Measurements from ENCODE around the gene PHLDB2. TPM values are rescaled to one million over a fixed set of nuclear protein-coding genes. Genes with fewer than 3 reads are reported as not detected.
A peak's percentile ranks its signal among the peaks of the same experiment; 100 is the strongest.

PHLDB2 gene
- total RNA-seq, 1 experiment from 2014 or later = 39.6 TPM

DNA sequence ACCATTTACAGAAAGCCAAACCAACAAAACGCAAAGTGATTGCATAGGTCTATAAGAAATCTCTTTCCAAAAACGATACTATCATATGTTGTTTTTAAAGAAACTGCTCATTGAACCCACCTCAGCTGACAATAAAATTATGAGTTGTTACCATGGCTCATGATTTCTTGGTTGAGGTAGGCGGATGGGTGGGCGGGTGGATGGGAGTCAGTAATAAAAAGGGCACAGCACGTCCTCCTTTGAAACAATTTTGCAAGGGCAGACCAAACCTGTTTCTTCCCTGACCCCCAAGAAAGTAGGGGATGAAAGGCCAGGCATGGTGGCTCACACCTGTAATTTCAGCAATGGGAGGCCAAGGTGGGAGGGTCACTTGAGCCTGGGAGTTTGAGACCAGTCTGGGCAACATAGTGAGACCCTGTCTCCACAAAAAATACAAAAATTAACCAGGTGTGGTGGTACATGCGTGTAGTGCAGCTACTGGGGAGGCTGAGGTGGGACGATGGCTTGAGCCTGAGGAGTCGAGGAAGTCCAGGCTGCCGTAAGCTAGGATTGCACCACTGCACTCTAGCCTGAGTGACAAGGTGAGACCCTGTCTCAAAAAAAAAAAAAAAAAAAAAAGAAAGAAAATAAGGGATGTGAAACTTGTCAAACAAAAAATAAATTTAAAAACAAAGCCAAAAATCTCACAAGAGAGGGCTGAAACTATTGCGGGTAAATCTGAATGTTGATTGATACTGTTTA lies 121.8 kb downstream of the PHLDB2 start:
- Histone ChIP-seq H3K36me3 (replicated peaks; ENCODE audit: control insufficient read depth, insufficient read depth, low read length) (no peaks in the 10 kb centered on the region), H3K27me3 (ENCODE audit: control insufficient read depth, insufficient read depth, low read length) (no peaks in the 10 kb centered on the region), H3K4me3 (ENCODE audit: insufficient read depth, low read depth, low read length) (no peak overlapping the region)
- DNase-seq = no peak

DNA sequence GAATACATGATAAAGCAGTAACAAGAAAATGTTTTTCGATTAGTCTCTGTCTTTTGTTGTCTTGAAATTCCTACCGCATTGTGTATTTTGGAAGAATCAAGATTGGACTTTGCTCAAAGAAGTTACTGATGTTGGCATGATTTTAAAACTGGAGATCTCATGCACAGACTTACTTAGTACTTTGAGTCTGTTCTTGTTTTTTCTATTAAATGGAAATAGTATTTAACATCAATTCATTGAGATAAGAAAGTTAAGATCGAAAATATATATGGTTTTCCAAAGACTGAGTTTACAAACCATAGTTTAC lies 122.3 kb downstream of the PHLDB2 start:
- no peaks in the 10 kb centered on the region for H3K36me3 ChIP-seq (replicated peaks; ENCODE audit: control insufficient read depth, insufficient read depth, low read length)
- no peaks in the 10 kb centered on the region for H3K27me3 ChIP-seq (ENCODE audit: control insufficient read depth, insufficient read depth, low read length)
- no peak overlapping the region for H3K4me3 ChIP-seq (ENCODE audit: insufficient read depth, low read depth, low read length)
- DNase-seq = no peak

DNA sequence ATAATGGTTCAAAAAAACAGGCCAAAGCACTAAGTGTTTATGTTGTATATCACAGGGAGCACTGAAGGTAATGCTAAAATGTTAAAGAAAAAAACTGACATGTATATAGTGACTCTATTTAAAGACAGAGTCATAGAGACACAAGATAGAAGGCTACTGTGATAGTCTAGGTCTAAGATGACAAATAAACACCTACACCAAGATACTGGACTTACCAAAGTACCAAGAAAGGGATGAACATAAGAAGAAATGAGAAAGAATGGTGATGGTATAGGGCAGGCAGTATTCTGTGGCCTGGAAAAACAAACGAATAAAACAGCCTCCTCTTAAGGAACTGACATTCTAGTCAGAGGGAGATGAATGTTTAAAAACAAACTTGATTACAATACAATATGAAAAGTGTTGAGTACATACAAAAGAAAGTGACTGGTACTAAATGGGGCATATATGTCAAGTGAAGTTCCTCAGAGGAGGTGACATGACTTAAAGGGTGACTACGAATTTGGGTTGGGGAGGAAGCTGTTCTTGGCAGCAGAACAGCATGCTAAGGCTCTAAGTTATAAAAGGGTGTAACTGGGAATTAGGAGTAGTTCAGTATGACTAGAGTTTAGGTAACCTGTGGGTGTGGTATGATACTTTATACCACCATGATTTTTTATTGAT lies 125.7 kb downstream of the PHLDB2 start:
- H3K27me3 ChIP-seq (ENCODE audit: control insufficient read depth, insufficient read depth, low read length) = no peaks in the 10 kb centered on the region
- H3K36me3 ChIP-seq (replicated peaks; ENCODE audit: control insufficient read depth, insufficient read depth, low read length) = peaks cover 1% of the 10 kb centered on the region
- DNase-seq = no peak
- H3K4me3 ChIP-seq (ENCODE audit: insufficient read depth, low read depth, low read length) = no peak overlapping the region

DNA sequence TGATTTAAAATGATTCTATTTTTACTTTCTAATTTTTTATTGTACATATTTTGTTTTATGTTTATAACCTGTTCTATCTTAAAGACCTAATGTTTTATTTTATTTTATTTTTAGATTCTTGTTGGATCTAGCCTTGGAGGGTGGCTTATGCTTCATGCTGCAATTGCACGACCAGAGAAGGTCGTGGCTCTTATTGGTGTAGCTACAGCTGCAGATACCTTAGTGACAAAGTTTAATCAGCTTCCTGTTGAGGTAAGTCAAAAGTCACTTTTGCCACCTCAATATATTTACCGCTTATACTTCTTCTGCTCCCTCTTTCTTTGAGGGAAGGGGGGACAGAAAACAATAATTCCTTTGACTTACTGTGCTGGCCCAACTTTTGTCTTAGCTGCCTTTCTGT lies 127.7 kb downstream of the PHLDB2 start:
- H3K27me3 ChIP-seq (ENCODE audit: control insufficient read depth, insufficient read depth, low read length) = no peaks in the 10 kb centered on the region
- H3K36me3 ChIP-seq (replicated peaks; ENCODE audit: control insufficient read depth, insufficient read depth, low read length) = peaks cover 5% of the 10 kb centered on the region
- no peak for DNase-seq
- no peak overlapping the region for H3K4me3 ChIP-seq (ENCODE audit: insufficient read depth, low read depth, low read length)

DNA sequence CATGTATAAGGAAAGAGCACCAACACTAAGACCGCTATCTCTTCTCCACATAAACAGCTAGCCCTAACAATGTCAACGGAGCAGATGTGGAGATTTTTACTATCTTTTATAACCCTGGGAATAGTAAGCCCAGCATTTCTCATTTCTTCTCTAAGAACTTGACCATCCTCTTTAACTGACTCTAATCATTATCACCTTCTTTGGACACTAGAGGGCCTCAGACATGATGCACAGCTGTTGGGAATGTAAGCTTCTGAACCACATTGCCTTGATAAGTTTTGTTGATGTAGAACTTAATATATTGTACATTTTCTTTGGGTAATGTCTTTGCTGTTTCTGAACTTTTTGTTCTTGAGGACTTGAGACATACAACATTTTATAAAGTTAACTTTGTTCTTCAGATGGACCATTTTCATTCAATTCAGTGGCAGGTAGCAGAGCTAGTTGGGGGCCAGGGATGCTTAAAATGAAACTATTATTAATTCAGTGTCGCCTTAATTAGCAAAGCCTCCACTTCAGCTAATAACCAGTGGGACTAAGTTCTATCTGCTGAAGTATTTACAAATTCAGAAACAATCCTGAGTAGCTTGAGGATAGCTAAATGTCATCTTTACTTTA lies 130.1 kb downstream of the PHLDB2 start:
- H3K36me3 ChIP-seq (replicated peaks; ENCODE audit: control insufficient read depth, insufficient read depth, low read length) = peaks cover 5% of the 10 kb centered on the region
- DNase-seq = peak; percentile 41
- no peak overlapping the region for H3K4me3 ChIP-seq (ENCODE audit: insufficient read depth, low read depth, low read length)
- H3K27me3 ChIP-seq (ENCODE audit: control insufficient read depth, insufficient read depth, low read length) = no peaks in the 10 kb centered on the region

DNA sequence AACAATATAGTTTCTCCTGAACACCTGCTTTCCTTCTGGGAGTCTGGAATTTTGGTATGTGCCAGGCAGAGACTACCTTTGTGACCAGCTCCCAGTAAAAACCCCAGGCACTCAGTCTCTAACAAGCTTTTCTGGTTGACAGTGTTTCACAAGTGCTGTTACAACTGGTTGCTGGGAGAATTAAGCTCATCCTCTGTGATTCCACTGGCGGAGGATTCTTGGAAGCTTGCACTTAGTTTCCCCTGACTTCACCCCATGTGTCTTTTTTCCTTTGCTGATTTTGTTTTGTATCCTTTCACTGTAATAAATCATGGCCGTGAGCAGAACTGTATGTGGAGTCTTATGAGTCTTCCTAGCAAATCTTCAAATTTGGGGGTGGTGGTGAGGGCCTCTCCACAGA lies 134.0 kb downstream of the PHLDB2 start:
- Histone ChIP-seq H3K27me3 (ENCODE audit: control insufficient read depth, insufficient read depth, low read length) (no peaks in the 10 kb centered on the region), H3K36me3 (replicated peaks; ENCODE audit: control insufficient read depth, insufficient read depth, low read length) (peaks cover 4% of the 10 kb centered on the region; the same call in 1 of the 2 replicates), H3K4me3 (ENCODE audit: insufficient read depth, low read depth, low read length) (no peak overlapping the region)
- no peak for DNase-seq

DNA sequence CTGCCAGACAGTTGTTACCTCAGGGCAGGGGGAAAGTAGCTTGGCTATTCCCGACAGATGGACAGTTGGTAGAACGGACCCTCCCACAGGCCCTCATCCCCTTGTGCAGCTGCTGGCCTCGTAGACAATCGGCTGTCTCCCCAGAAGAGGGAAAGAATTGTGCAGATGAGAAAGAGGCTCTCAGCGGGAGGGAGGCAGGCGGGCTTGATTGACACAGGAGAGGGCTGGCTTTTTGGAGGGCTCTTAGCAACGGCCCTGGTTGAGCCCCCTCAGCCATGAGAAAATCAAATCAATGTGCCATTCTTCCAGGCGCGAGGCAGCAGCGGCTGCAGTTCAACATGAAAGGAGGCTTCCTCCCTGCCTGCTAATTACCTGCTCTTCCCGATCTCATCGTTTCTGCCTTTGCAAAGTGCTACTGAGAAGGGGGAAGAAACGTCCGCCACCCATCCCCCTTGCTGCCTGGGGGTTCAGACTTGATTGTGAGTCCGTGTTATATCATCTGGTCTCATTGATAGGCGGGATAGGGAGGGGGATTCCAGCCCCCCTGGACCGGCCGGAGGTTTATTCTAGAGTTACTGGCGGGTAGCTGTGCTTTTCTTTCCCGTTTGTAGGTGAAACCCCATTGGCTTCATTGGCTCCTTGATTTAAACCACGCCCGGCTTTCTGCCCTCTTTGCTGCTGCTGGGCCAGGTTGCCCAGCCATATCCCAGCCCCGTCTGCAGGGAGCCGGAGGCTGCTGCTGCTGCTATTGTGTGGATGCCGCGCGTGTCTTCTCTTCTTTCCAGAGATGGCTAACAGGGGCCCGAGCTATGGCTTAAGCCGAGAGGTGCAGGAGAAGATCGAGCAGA lies 139.8 kb downstream of the PHLDB2 start, which contains the start of gene TAGLN3:
TAGLN3 (plus strand) TSS at position 287 of the 848 bp plus-strand sequence; CDS start at position 788, 501 bp downstream.
- Histone ChIP-seq H3K27me3 (ENCODE audit: control insufficient read depth, insufficient read depth, low read length) (peaks cover 15% of the 10 kb centered on the region), H3K36me3 (replicated peaks; ENCODE audit: control insufficient read depth, insufficient read depth, low read length) (no peaks in the 10 kb centered on the region), H3K4me3 (ENCODE audit: insufficient read depth, low read depth, low read length) (peak within 1 kb of the TSS; percentile 49)
- DNase-seq = peak; percentile 76

DNA sequence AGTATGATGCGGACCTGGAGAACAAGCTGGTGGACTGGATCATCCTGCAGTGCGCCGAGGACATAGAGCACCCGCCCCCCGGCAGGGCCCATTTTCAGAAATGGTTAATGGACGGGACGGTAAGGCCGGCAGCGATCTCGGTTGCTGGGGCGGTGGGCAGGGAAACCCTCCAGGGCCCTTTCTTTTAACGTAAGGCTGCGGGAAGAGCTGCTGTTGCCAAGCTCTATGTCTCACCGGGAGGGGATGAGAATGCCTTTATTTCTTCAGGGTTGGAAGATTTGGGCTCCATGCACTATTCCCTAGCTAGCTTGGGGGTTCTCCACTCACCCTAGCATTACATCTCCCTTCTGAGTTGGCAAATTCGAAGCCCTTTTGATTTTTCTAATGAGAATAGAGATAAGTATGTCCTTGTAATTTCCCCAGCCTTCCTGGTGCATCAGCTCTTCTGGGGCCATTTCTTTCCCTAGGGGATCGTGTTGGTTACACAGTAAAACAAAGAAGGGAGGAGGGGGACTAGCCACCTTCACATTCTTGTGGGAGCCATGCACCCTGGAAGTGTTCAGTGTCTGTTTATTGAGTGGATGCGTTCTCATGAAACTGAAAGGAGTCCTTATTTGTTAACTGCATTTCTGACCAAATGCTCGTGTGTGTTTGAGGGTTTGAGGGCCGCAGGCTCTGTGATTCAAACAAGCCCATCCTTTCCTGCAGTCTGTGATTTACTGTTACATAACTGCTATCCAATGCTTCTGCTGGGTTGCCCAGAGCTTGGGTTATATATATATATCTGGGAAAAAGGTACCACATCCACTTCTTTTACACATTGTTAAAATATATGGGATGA lies 140.6 kb downstream of the PHLDB2 start:
- peak; percentile 24 for DNase-seq
- H3K27me3 ChIP-seq (ENCODE audit: control insufficient read depth, insufficient read depth, low read length) = peaks cover 15% of the 10 kb centered on the region
- no peaks in the 10 kb centered on the region for H3K36me3 ChIP-seq (replicated peaks; ENCODE audit: control insufficient read depth, insufficient read depth, low read length)
- H3K4me3 ChIP-seq (ENCODE audit: insufficient read depth, low read depth, low read length) = peak overlapping the region; percentile 49

DNA sequence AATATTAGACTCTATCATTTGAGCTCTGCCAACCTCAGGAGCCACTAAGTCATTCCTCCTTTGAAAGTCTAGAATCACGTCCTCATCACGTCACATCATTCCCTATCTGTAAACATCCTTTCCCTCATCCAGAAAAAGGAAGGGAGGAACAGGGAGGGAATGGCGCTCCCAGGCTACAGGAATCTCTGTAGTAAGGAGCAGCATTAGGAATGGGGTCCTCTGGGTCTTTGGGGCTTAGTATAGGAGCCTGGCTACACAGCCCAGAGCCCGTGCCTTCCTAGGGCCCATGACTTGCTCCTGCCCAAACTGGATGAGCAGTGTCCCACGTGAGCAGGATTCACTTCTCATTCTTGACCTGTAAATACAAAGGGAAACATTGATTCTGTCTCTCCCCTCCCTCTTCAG lies 141.3 kb downstream of the PHLDB2 start:
- Histone ChIP-seq H3K27me3 (ENCODE audit: control insufficient read depth, insufficient read depth, low read length) (peaks cover 15% of the 10 kb centered on the region), H3K4me3 (ENCODE audit: insufficient read depth, low read depth, low read length) (no peak overlapping the region), H3K36me3 (replicated peaks; ENCODE audit: control insufficient read depth, insufficient read depth, low read length) (no peaks in the 10 kb centered on the region)
- peak; percentile 26 for DNase-seq

DNA sequence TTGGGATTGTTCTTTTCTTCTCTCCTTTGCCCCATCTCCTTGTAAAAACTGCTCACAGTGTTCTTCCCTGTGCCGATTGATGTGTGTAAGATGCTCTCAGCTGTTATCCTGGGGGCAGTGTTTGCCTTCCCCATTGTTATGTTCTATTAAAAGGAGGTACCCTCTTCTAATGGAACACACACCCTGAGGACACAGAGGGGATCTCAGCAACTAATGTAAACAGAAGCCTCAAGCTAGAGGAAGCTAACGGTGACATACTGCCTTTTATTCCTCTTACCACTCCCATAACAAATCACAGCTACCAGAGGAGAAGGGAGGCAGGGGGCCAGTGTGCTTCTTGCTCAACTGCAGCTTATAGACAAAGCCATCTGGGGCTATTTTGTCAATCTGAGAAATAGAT lies 141.9 kb downstream of the PHLDB2 start:
- Histone ChIP-seq H3K4me3 (ENCODE audit: insufficient read depth, low read depth, low read length) (no peak overlapping the region), H3K36me3 (replicated peaks; ENCODE audit: control insufficient read depth, insufficient read depth, low read length) (no peaks in the 10 kb centered on the region), H3K27me3 (ENCODE audit: control insufficient read depth, insufficient read depth, low read length) (peaks cover 15% of the 10 kb centered on the region)
- peak; percentile 30 for DNase-seq

DNA sequence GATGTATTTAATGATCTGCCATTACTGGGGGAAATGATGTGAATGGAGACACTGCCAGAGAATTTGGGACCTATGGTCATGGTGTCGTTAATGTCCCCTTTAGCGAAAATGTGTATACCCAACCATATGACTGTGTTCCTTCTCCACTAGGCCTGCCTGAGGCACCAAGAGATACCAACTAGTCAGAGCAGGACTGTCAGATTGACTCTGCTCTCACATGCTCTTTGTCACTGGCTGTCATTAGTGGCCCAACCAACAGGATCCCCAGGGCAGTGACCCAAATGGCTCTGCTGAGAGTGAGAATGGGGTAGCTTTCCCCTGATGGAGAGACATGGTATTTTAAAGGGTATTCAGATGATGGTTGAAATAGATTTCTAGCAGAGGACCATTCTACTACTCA lies 142.5 kb downstream of the PHLDB2 start:
- peaks cover 15% of the 10 kb centered on the region for H3K27me3 ChIP-seq (ENCODE audit: control insufficient read depth, insufficient read depth, low read length)
- no peaks in the 10 kb centered on the region for H3K36me3 ChIP-seq (replicated peaks; ENCODE audit: control insufficient read depth, insufficient read depth, low read length)
- DNase-seq = no peak
- H3K4me3 ChIP-seq (ENCODE audit: insufficient read depth, low read depth, low read length) = no peak overlapping the region

DNA sequence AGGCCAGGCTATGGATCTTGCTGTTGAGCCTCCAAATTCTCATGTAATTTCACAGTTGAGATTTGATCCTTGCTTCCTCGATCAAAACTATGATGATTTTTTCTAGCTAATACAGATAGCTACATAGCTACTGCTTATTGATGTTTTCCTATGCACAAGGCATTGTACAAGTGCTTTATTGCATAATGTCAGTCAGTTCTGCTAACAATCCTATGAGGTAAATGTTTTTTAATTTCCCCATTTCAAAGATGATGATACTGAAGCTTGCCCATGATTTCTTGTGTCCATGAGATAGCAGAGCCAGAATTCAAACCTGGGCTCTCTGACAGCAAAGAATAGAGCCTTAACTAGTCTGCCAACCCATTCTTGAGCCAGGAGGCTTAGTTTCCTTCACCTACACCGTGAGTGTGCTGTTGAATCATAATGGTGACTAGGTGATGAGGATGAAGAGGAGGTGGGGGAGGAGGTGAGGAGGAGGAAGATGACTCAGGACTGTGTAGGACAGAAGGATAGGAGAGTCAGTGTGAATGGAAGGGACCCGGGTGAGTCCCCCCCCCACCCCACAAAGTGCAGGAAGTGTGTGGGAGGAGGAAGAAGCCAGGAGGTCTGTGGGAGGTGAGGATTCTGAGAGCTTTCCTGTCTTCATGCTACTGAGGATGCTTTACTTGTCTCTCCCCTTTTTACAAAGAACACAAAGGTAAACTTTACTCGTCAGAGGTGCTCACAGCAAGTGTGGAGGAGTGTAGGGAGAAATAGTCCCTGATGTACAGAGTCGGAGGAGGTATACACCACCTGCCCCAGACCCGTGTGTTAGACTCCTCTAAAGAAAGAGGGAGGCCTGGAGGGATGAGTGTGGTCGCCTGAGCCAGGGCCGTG lies 143.3 kb downstream of the PHLDB2 start:
- no peak overlapping the region for H3K4me3 ChIP-seq (ENCODE audit: insufficient read depth, low read depth, low read length)
- DNase-seq = no peak
- H3K36me3 ChIP-seq (replicated peaks; ENCODE audit: control insufficient read depth, insufficient read depth, low read length) = no peaks in the 10 kb centered on the region
- peaks cover 15% of the 10 kb centered on the region for H3K27me3 ChIP-seq (ENCODE audit: control insufficient read depth, insufficient read depth, low read length)

Measured in H7 (cell line).